GM23248 (cell line): ENCODE data around the gene CDH6. TPM values are rescaled to one million over a fixed set of nuclear protein-coding genes. Genes with fewer than 3 reads are reported as not detected.

ENCODE experiments used
- DNase-seq: peaks from one replicate; pipeline ENCODE4 v3.0.0-alpha.2; 2015
- H2AFZ ChIP-seq: fragments of 200-600 bp; sonication (generic); 2 replicates; pipeline ENCODE4 v1.6.1; 2016; ENCODE audit warnings: antibody characterized with exemption
- H3F3A ChIP-seq: fragments of 200-600 bp; sonication (generic); 2 replicates; pipeline ENCODE4 v1.6.1; 2016; ENCODE audit warnings: mild to moderate bottlenecking, antibody characterized with exemption, mixed run types; ENCODE audit not compliant: insufficient read depth
- H3K27ac ChIP-seq: fragments of 200-600 bp; sonication (generic); 2 replicates; pipeline ENCODE4 v1.5.1; 2016; ENCODE audit warnings: mild to moderate bottlenecking
- H3K27me3 ChIP-seq: fragments of 200-600 bp; sonication (generic); replicated peaks from 2 replicates; pipeline ENCODE4 v1.6.1; 2016; ENCODE audit warnings: mild to moderate bottlenecking; ENCODE audit not compliant: insufficient read depth
- H3K36me3 ChIP-seq: fragments of 200-600 bp; sonication (generic); 2 replicates; pipeline ENCODE4 v1.6.1; 2016; ENCODE audit warnings: low read depth, mild to moderate bottlenecking
- H3K4me1 ChIP-seq: fragments of 200-600 bp; sonication (generic); 2 replicates; pipeline ENCODE4 v1.6.1; 2016; ENCODE audit warnings: mild to moderate bottlenecking; ENCODE audit not compliant: insufficient read depth
- H3K4me2 ChIP-seq: fragments of 200-600 bp; sonication (generic); one replicate; pipeline ENCODE4 v1.6.1; 2016; ENCODE audit warnings: mild to moderate bottlenecking; ENCODE audit not compliant: unreplicated experiment
- H3K4me3 ChIP-seq: fragments of 200-600 bp; sonication (generic); 2 replicates; pipeline ENCODE4 v1.5.1; 2016; ENCODE audit warnings: mild to moderate bottlenecking
- H3K79me2 ChIP-seq: fragments of 200-600 bp; sonication (generic); 2 replicates; pipeline ENCODE4 v1.6.1; 2016; ENCODE audit warnings: mild to moderate bottlenecking; ENCODE audit not compliant: insufficient read depth
- H3K9ac ChIP-seq: fragments of 200-600 bp; sonication (generic); 2 replicates; pipeline ENCODE4 v1.6.1; 2016; ENCODE audit warnings: mild to moderate bottlenecking
- H3K9me2 ChIP-seq: fragments of 200-600 bp; sonication (generic); 2 replicates; pipeline ENCODE4 v1.6.1; 2016; ENCODE audit warnings: mixed run types, mild to moderate bottlenecking, moderate library complexity; ENCODE audit not compliant: insufficient read depth
- H3K9me3 ChIP-seq: fragments of 200-600 bp; sonication (generic); one replicate; pipeline ENCODE4 v1.6.1; 2017; ENCODE audit warnings: low read depth
- H4K20me1 ChIP-seq: fragments of 200-600 bp; sonication (generic); 2 replicates; pipeline ENCODE4 v1.6.0; 2016; ENCODE audit not compliant: insufficient read depth
- EZH2 ChIP-seq: fragments of 200-600 bp; sonication (generic); IDR thresholded peaks from 2 replicates; pipeline ENCODE4 v1.6.1; 2018; ENCODE audit warnings: antibody characterized with exemption, mild to moderate bottlenecking; ENCODE audit not compliant: insufficient read depth, poor library complexity, severe bottlenecking
- EZH2phosphoT487 ChIP-seq: fragments of 200-600 bp; sonication (generic); IDR thresholded peaks from 2 replicates; pipeline ENCODE4 v1.6.1; 2018; ENCODE audit warnings: antibody characterized with exemption, moderate library complexity, mild to moderate bottlenecking, low read depth; ENCODE audit not compliant: insufficient read depth
- WGBS, 2 experiments: methylation state at CpG; one replicate each; pipeline ENCODE4 v1.1.6; 2015 to 2017; ENCODE audit warnings: low lambda C conversion rate in 2 of 2, low coverage in 1 of 2; ENCODE audit errors: missing lambda C conversion rate in 2 of 2; 5-methylcytosine and 5-hydroxymethylcytosine counted together
- in situ Hi-C: fragments of 300-500 bp; cut with MboI; formaldehyde crosslinking; loops from 2 replicates; pipeline ENCODE4 v1.15.0; 2020
- polyA plus RNA-seq: library from polyadenylated mRNA; unstranded; fragments of >200 nt; fragmentation: Nextera tagmentation; extraction: Ambion mirVana; gene quantifications from 2 replicates; pipeline ENCODE4 v1.2.1, GENCODE V29; 2016
- total RNA-seq: library from RNA; depleted of rRNA; stranded (reverse); fragments of >200 nt; shearing (Covaris generic); gene quantifications from 2 replicates; pipeline ENCODE4 v1.2.3, GENCODE V29; 2014

CDH6 gene
- total and polyA plus RNA-seq, 2 experiments from 2014 or later = 4.1 to 7.2 TPM

DNA sequence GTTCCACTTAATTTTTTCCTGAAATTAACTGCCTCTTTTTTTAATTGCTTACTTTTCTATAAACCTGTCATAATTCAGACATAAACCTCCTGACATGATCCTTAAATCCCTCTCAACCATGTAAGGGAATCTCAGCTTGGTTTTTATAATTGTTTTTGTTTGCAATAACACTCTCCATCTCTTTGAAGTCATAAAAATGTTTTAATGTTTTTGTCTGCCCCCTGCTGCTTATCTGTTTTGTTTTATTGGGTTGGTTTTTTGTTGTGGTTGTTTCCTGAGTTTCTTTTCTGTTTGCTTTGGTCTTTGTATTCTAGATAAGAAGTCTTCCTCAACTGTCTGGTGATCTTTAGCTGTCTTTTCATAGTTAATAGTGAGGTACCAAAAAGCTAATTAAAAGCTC is 142.0 kb downstream of the CDH6 start:
- Histone ChIP-seq H4K20me1 (no peaks in the 10 kb centered on the region), H3K27me3 (no peaks in the 10 kb centered on the region), H3K36me3 (no peaks in the 10 kb centered on the region), H3K9me3 (no peaks in the 10 kb centered on the region), H2AFZ (no peak overlapping the region), H3K4me1 (no peaks in the 10 kb centered on the region), H3K9me2 (no peaks in the 10 kb centered on the region), H3K4me3 (no peak overlapping the region), H3K9ac (no peak overlapping the region), H3K27ac (no peak overlapping the region), H3K79me2 (no peaks in the 10 kb centered on the region), H3K4me2 (no peak overlapping the region), H3F3A (no peaks in the 10 kb centered on the region)
- in situ Hi-C loops = no loop called here
- no peak for TF ChIP-seq EZH2phosphoT487
- no peak for DNase-seq

DNA sequence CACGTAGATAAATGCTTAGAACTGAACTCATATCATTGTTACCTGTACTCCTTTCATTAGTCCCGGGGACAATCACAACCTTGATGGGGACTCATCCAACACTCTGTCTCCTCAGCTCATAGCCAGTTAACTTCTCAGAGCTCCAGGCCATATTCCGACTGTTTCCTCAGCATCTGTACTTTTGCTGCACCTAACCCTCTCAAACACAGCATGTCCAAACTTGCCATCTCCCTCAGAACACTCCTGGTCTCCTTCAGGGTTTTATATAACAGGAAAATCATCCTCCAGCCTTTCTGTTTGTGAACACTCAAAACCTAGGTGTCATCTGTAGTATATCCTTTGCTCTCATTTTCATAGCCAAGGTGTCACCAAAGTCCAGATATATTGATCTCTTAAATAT is 150.5 kb downstream of the CDH6 start:
- Histone ChIP-seq H3K4me3 (no peak overlapping the region), H3K4me1 (no peaks in the 10 kb centered on the region), H3K27ac (no peak overlapping the region), H3K9me3 (no peaks in the 10 kb centered on the region), H3F3A (no peaks in the 10 kb centered on the region), H2AFZ (no peak overlapping the region), H3K27me3 (no peaks in the 10 kb centered on the region), H4K20me1 (no peaks in the 10 kb centered on the region), H3K9me2 (no peaks in the 10 kb centered on the region), H3K36me3 (no peaks in the 10 kb centered on the region), H3K4me2 (no peak overlapping the region), H3K79me2 (no peaks in the 10 kb centered on the region), H3K9ac (no peak overlapping the region)
- TF ChIP-seq EZH2phosphoT487 (no peak), EZH2 (no peak)
- DNase-seq = no peak
- 59 to 67% methylated on average over 3 of the region's 3 CpGs for WGBS, 2 experiments
- in situ Hi-C loops = no loop called here

DNA sequence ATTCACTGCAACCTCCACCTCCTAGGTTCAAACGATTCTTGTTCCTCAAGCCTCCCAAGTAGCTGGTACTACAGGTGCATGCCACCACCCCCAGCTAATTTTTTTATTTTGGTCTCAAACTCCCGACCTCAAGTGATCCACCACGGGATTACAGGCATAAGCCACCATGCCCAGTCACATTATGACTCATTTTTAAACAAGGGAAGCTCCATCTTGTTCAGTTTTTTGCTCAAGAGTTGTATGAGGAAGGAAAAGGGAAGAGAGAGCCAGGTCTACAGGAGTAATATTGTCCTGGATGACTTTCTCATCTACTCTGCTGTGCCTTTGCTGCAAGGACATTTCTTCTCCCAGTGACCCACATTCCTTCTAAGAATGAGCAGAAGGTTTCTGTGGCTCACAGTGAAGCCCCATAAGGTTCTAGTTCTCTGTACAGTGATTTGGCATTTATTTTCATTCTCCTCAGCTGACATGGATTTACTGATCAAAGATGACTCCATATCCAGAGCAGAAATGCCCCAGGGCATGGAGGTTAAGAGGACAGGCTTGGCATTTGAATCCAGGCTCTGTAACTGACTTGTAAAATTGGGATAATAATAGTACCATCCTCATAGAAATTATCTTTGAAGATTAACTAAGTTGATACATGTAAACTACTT is 153.5 kb downstream of the CDH6 start:
- Histone ChIP-seq H3K9me3 (no peaks in the 10 kb centered on the region), H4K20me1 (no peaks in the 10 kb centered on the region), H3F3A (no peaks in the 10 kb centered on the region), H3K79me2 (no peaks in the 10 kb centered on the region), H3K27ac (no peak overlapping the region), H3K4me3 (no peak overlapping the region), H3K27me3 (no peaks in the 10 kb centered on the region), H3K9me2 (no peaks in the 10 kb centered on the region), H3K4me2 (no peak overlapping the region), H3K9ac (no peak overlapping the region), H2AFZ (peak overlapping the region; percentile 43; the same call in 1 of the 2 replicates), H3K4me1 (no peaks in the 10 kb centered on the region), H3K36me3 (no peaks in the 10 kb centered on the region)
- in situ Hi-C loops = no loop called here
- TF ChIP-seq EZH2phosphoT487 = no peak
- 73 to 74% methylated on average over 3 of the region's 3 CpGs for WGBS, 2 experiments
- DNase-seq = peak; percentile 18

DNA sequence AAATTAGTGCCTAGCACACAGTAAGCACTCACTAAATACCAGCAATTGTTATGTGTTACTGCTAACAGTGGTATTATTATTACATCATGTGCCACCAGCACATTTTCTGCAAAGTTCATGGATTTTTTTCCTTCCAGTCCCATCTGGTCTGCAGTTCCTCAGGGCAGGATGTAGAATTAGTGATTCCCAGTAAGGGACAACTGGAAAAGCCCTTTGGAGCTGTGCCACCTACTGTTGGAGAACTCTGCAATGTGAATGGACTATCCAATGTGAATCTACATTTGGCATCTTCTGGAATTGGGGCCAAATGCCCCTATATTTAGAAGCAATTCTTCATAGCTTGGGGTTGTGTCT is 154.0 kb downstream of the CDH6 start:
- Histone ChIP-seq H3F3A (no peaks in the 10 kb centered on the region), H4K20me1 (no peaks in the 10 kb centered on the region), H3K9me3 (no peaks in the 10 kb centered on the region), H3K4me3 (no peak overlapping the region), H3K4me1 (no peaks in the 10 kb centered on the region), H3K9ac (no peak overlapping the region), H3K27me3 (no peaks in the 10 kb centered on the region), H3K27ac (no peak overlapping the region), H3K4me2 (no peak overlapping the region), H2AFZ (0 out of 2 replicates have a peak overlapping the region, but pooled peaks have one; percentile 43), H3K36me3 (no peaks in the 10 kb centered on the region), H3K79me2 (no peaks in the 10 kb centered on the region), H3K9me2 (no peaks in the 10 kb centered on the region)
- in situ Hi-C loops = no loop called here
- no peak for DNase-seq
- TF ChIP-seq EZH2phosphoT487 (no peak), EZH2 (no peak)

DNA sequence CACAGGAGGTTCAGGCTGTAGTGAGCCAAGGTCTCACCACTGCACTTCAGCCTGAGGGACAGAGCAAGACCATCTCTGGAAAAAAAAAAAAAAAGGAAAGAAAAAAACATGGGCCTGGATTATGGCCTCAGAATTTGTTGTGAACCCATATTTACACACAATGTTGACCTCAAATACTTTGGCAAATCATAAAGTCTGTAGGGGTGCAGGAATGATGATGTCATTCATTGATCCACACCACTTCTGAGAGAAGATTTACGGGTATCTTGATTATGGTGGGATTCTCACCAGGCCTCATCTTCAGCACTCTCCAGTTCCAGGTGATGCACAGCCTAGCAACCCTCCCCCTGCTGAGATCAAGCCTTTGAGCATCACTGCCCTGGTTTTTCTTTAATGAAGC is 156.9 kb downstream of the CDH6 start:
- Histone ChIP-seq H3K4me1 (no peaks in the 10 kb centered on the region), H3K4me2 (no peak overlapping the region), H4K20me1 (no peaks in the 10 kb centered on the region), H3K9me3 (no peaks in the 10 kb centered on the region), H3K36me3 (no peaks in the 10 kb centered on the region), H3K27me3 (no peaks in the 10 kb centered on the region), H3K4me3 (no peak overlapping the region), H3K27ac (no peak overlapping the region), H3K9ac (no peak overlapping the region), H3K9me2 (no peaks in the 10 kb centered on the region), H3F3A (no peaks in the 10 kb centered on the region), H2AFZ (no peak overlapping the region), H3K79me2 (no peaks in the 10 kb centered on the region)
- no peak for DNase-seq
- TF ChIP-seq EZH2 = no peak
- TF ChIP-seq EZH2phosphoT487 = no peak
- 94 to 100% methylated on average over 1 of the region's 1 CpG for WGBS, 2 experiments
- in situ Hi-C loops = no loop called here
